Heart left ventricle (tissue), 13 donors: ENCODE results near the gene GET3.

Experiments used
- POLR2A ChIP-seq, 2 donors: fragments of 450-650 bp; IDR thresholded peaks; one replicate each; pipeline ENCODE4 v1.6.1; 2017; ENCODE audit warnings: antibody characterized with exemption in 2 of 2, mild to moderate bottlenecking in 2 of 2, moderate library complexity in 2 of 2
- TF ChIP-seq, protein P1 (sequence below), 12 donors: fragments of 200-600 bp; sonication (generic) in 4 of 12; IDR thresholded peaks; one replicate each; pipeline versions ENCODE4 v1.5.0 to v1.8.0; 2018 to 2022; ENCODE audit warnings: antibody characterized with exemption in 12 of 12, mild to moderate bottlenecking in 5 of 12
- donor health status: ischemic (EF 13 %, LVEDD 7.1; RV severe dilation, severe dysfunction).
- donor health status: DM: no; HTN: yes; CAD: no.
- donor health status: DM: no; HTN: no; CAD: no.
- donor health status: ischemic (EF 25% LVEDD 6.9; RV normal size, moderate dysfunction).
- donor health status: ischemic (EF 25% LVEDD 5.7; RV mildly dilated, moderate dysfunction).
- donor health status: ischemic (EF 35%, LVEDD 5.7; RV mildly dilated, moderate dysfunction).
- donor health status: nonischemic (EF 11% LVEDD 7.7; RV severe dilation, severe dysfunction).
- donor health status: DM: yes; HTN: yes; CAD: no.
- donor health status: PGD.
- donor health status: ischemic (EF 29% LVEDD 5.4; RV normal size, mild dysfunction).
- donor health status: nonischemic (EF 23%, LVEDD 6.1; RV moderate dilation, normal function).

DNA sequence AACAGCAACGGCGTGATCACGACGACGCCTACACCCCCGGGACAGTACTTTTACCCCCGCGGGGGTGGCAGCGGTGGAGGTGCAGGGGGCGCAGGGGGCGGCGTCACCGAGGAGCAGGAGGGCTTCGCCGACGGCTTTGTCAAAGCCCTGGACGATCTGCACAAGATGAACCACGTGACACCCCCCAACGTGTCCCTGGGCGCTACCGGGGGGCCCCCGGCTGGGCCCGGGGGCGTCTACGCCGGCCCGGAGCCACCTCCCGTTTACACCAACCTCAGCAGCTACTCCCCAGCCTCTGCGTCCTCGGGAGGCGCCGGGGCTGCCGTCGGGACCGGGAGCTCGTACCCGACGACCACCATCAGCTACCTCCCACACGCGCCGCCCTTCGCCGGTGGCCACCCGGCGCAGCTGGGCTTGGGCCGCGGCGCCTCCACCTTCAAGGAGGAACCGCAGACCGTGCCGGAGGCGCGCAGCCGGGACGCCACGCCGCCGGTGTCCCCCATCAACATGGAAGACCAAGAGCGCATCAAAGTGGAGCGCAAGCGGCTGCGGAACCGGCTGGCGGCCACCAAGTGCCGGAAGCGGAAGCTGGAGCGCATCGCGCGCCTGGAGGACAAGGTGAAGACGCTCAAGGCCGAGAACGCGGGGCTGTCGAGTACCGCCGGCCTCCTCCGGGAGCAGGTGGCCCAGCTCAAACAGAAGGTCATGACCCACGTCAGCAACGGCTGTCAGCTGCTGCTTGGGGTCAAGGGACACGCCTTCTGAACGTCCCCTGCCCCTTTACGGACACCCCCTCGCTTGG, 55.0 kb downstream of the GET3 start:
- TF ChIP-seq POLR2A (IDR thresholded peaks at IDR 0.05) = peak in 1 of 2 donors; percentile 16
- TF ChIP-seq, protein P1, sequence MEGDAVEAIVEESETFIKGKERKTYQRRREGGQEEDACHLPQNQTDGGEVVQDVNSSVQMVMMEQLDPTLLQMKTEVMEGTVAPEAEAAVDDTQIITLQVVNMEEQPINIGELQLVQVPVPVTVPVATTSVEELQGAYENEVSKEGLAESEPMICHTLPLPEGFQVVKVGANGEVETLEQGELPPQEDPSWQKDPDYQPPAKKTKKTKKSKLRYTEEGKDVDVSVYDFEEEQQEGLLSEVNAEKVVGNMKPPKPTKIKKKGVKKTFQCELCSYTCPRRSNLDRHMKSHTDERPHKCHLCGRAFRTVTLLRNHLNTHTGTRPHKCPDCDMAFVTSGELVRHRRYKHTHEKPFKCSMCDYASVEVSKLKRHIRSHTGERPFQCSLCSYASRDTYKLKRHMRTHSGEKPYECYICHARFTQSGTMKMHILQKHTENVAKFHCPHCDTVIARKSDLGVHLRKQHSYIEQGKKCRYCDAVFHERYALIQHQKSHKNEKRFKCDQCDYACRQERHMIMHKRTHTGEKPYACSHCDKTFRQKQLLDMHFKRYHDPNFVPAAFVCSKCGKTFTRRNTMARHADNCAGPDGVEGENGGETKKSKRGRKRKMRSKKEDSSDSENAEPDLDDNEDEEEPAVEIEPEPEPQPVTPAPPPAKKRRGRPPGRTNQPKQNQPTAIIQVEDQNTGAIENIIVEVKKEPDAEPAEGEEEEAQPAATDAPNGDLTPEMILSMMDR (IDR thresholded peaks at IDR 0.05) = no peak
